IMR-90 (cell line): ENCODE measurements around the gene NUDCD3.

Experiments used
- POLR2A ChIP-seq: IDR thresholded peaks from 2 replicates; pipeline ENCODE4 v1.6.1; 2012; ENCODE audit warnings: mild to moderate bottlenecking, low read depth, low read length
- RAD21 ChIP-seq: IDR thresholded peaks from 2 replicates; pipeline ENCODE4 v1.6.1; 2012; ENCODE audit warnings: low read length, improper control_type of control experiment
- TF ChIP-seq, protein P1 (sequence below): conservative IDR thresholded peaks from 2 replicates; pipeline ENCODE4 v1.5.1; 2012; ENCODE audit warnings: mild to moderate bottlenecking, low read depth, low read length, improper control_type of control experiment

DNA sequence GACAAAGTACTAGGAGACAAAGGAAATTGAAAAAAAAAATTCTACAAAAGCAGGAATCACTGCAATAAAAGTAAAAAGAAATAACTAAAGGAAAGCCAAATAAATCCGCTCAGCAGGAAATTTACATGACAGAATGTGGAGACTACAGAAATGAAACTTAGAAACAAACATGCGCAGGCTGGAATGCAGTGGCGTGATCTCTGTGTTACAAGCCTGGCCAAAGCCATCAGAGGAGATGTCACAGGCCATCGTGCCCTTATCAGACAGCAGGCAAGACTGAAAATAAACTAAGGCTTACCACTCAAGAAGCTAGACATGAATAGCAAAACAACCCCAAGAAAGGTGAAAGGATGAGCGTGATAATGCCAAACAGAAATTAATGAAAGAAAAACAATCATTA is 158.8 kb downstream of the NUDCD3 start:
- TF ChIP-seq RAD21 (no peak), POLR2A (no peak)
- TF ChIP-seq, protein P1, sequence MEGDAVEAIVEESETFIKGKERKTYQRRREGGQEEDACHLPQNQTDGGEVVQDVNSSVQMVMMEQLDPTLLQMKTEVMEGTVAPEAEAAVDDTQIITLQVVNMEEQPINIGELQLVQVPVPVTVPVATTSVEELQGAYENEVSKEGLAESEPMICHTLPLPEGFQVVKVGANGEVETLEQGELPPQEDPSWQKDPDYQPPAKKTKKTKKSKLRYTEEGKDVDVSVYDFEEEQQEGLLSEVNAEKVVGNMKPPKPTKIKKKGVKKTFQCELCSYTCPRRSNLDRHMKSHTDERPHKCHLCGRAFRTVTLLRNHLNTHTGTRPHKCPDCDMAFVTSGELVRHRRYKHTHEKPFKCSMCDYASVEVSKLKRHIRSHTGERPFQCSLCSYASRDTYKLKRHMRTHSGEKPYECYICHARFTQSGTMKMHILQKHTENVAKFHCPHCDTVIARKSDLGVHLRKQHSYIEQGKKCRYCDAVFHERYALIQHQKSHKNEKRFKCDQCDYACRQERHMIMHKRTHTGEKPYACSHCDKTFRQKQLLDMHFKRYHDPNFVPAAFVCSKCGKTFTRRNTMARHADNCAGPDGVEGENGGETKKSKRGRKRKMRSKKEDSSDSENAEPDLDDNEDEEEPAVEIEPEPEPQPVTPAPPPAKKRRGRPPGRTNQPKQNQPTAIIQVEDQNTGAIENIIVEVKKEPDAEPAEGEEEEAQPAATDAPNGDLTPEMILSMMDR: no peak
